GM12878 (cell line): ENCODE data around the gene THSD4. TPM values are rescaled to one million over a fixed set of nuclear protein-coding genes. Genes with fewer than 3 reads are reported as not detected.

Experiments
- ATAC-seq: fragments of 200-7000 bp; cut with Tn5 transposase; 3 replicates; pipeline ENCODE4 v1.9.1; 2020; ENCODE audit warnings: mild to moderate bottlenecking, moderate library complexity
- BruUV-seq: library from RNA; stranded (reverse); fragments of 400-500 nt; replicated peaks from 2 replicates; lab custom pipeline; 2021; lab: Mats Ljungman, UMichigan
- CTCF ChIA-PET: fragments of 300-600 bp; sonication (Branson Sonifier 250); formaldehyde crosslinking; extraction: SDS; loops from one replicate; lab custom pipeline; 2021; ENCODE audit warnings: inconsistent platforms; lab: Yijun Ruan, JAX
- POLR2A ChIA-PET: fragments of 350-600 bp; formaldehyde crosslinking; extraction: SDS; loops from one replicate; lab custom pipeline; 2021; ENCODE audit warnings: inconsistent platforms; lab: Charles Lee
- RAD21 ChIA-PET: fragments of 300-600 bp; sonication (Branson Sonifier 250); formaldehyde crosslinking; loops from one replicate; lab custom pipeline; 2023; ENCODE audit warnings: antibody characterized with exemption; ENCODE audit not compliant: unreplicated experiment; lab: Charles Lee
- SMC1A ChIA-PET: fragments of 300-600 bp; sonication (Branson Sonifier 250); formaldehyde crosslinking; loops from one replicate; lab custom pipeline; 2023; ENCODE audit not compliant: unreplicated experiment, uncharacterized antibody; lab: Charles Lee
- DNase-seq: peaks from one replicate; pipeline ENCODE4 v3.0.0-alpha.2; 2011; ENCODE audit warnings: low read depth, low spot score
- FAIRE-seq: peaks from 3 replicates; lab custom pipeline; 2011; peaks lifted over from hg19 to GRCh38; lab: Jason Lieb, UNC
- H2AFZ ChIP-seq: 2 replicates; pipeline ENCODE4 v1.6.0; 2011; ENCODE audit warnings: low read depth, low read length, control low read depth; ENCODE audit not compliant: control insufficient read depth
- H3K27ac ChIP-seq: 2 replicates; pipeline ENCODE4 v1.5.1; 2011; ENCODE audit warnings: control low read depth; ENCODE audit not compliant: control insufficient read depth, insufficient read depth
- H3K27me3 ChIP-seq, 2 experiments: replicated peaks in 1 of 2; 2 replicates each; pipeline versions ENCODE4 v1.6.0 to v1.6.1; 2011; ENCODE audit warnings: low read length in 1 of 2; ENCODE audit not compliant: control insufficient read depth in 2 of 2, insufficient read depth in 2 of 2
- H3K36me3 ChIP-seq, 2 experiments: 2 replicates each; pipeline ENCODE4 v1.5.1; 2011; ENCODE audit warnings: low read length in 1 of 2; ENCODE audit not compliant: control insufficient read depth in 2 of 2, insufficient read depth in 2 of 2
- H3K4me1 ChIP-seq: 2 replicates; pipeline ENCODE4 v1.6.1; 2011; ENCODE audit warnings: mild to moderate bottlenecking, low read length, moderate library complexity, mixed read lengths; ENCODE audit not compliant: control insufficient read depth, insufficient read depth
- H3K4me2 ChIP-seq: 2 replicates; pipeline ENCODE4 v1.6.0; 2011; ENCODE audit warnings: control low read depth; ENCODE audit not compliant: control insufficient read depth, insufficient read depth
- H3K4me3 ChIP-seq: fragments of 200-600 bp; sonication (generic); 2 replicates; pipeline ENCODE4 v1.5.1; 2016
- H3K79me2 ChIP-seq: 2 replicates; pipeline ENCODE4 v1.6.0; 2011; ENCODE audit warnings: low read length; ENCODE audit not compliant: control insufficient read depth, insufficient read depth
- H3K9ac ChIP-seq: 2 replicates; pipeline ENCODE4 v1.8.0; 2011; ENCODE audit warnings: low read length, control low read depth, mixed read lengths; ENCODE audit not compliant: control insufficient read depth, insufficient read depth
- H3K9me3 ChIP-seq: replicated peaks from 3 replicates; pipeline ENCODE4 v1.5.1; 2011; ENCODE audit warnings: mild to moderate bottlenecking, low read length; ENCODE audit not compliant: control insufficient read depth, insufficient read depth
- H4K20me1 ChIP-seq: 2 replicates; pipeline ENCODE4 v1.6.0; 2011; ENCODE audit not compliant: control insufficient read depth, insufficient read depth
- EED ChIP-seq: sonication (generic); IDR thresholded peaks from 2 replicates; pipeline ENCODE4 v1.6.1; 2016; ENCODE audit warnings: antibody characterized with exemption, low read depth
- IKZF2 ChIP-seq, 2 experiments: fragments of 450-650 bp; IDR thresholded peaks; 2 replicates each; pipeline ENCODE4 v1.6.1; 2017; ENCODE audit warnings: mild to moderate bottlenecking in 2 of 2, moderate library complexity in 2 of 2
- JUND ChIP-seq: IDR thresholded peaks from 2 replicates; pipeline ENCODE4 v1.6.1; 2012; ENCODE audit warnings: low read depth, mild to moderate bottlenecking, low read length, improper control_type of control experiment, moderate library complexity
- PBX3 ChIP-seq: IDR thresholded peaks from 2 replicates; pipeline ENCODE4 v1.6.1; 2011; ENCODE audit warnings: mild to moderate bottlenecking, low read depth, low read length, moderate library complexity; ENCODE audit not compliant: insufficient replicate concordance
- POLR2A ChIP-seq: IDR thresholded peaks from 2 replicates; pipeline ENCODE4 v1.6.1; 2011; ENCODE audit warnings: low read depth, mild to moderate bottlenecking, low read length
- ZBTB33 ChIP-seq: fragments of 450-650 bp; IDR thresholded peaks from 2 replicates; pipeline ENCODE4 v1.6.1; 2017; ENCODE audit warnings: mild to moderate bottlenecking
- ZNF207 ChIP-seq: fragments of 450-650 bp; IDR thresholded peaks from 2 replicates; pipeline ENCODE4 v1.6.1; 2014; ENCODE audit warnings: antibody characterized with exemption, mild to moderate bottlenecking, borderline replicate concordance
- ZNF274 ChIP-seq: IDR thresholded peaks from one replicate; pipeline ENCODE4 v1.8.0; 2011; ENCODE audit not compliant: insufficient read length, insufficient read depth
- in situ Hi-C: fragments of 300-500 bp; cut with MboI; formaldehyde crosslinking; loops from 9 replicates; pipeline ENCODE4 v1.14.3; 2018; ENCODE audit warnings: mixed read lengths
- intact Hi-C: fragments of 100-400 bp; cut with micrococcal nuclease; formaldehyde crosslinking; loops from one replicate; pipeline ENCODE4 v1.14.2; 2022; ENCODE audit not compliant: unreplicated experiment
- polyA plus RNA-seq, 11 experiments: library from polyadenylated mRNA; depleted of rRNA in 4 of 11; unstranded in 6 of 11; stranded (reverse) in 5 of 11; fragments of >200 nt; fragmentation: Nextera tagmentation in 4 of 11; fragmentation: Illumina TruSeq in 1 of 11; extraction: Ambion mirVana in 4 of 11; extraction: Trizol in 1 of 11; gene quantifications; 1 replicate in 1 of 11; 2 replicates in 10 of 11; pipeline versions ENCODE4 v1.2.1 to v1.2.3, GENCODE V29; 2011 to 2016; ENCODE audit warnings: inconsistent platforms in 2 of 11, missing spikeins in 2 of 11, low read depth in 1 of 11
- total RNA-seq, 4 experiments: library from RNA; depleted of rRNA in 3 of 4; stranded (reverse); fragments of >200 nt in 3 of 4; fragmentation: Illumina TruSeq in 1 of 4; extraction: Trizol in 1 of 4; gene quantifications; 2 replicates each; pipeline versions ENCODE4 v1.2.1 to v1.2.3, GENCODE V29; 2013 to 2021

Gene THSD4
- total and polyA plus RNA-seq, 10 of the 15 experiments (the other 5 are each of a cell fraction or from before 2014, with no cell fraction given): 0.04 to 0.13 (median 0.05) TPM; not detected in 7

GRCh38 chr15:71683411-71684274 lies 568.4 kb downstream of the THSD4 start (continued):
- no peak for TF ChIP-seq ZBTB33
- TF ChIP-seq JUND: no peak
- TF ChIP-seq EED: no peak
- TF ChIP-seq ZNF274: no peak
- no peak for TF ChIP-seq ZNF207

- no TSS peak for BruUV-seq
- TF ChIP-seq IKZF2 (IDR thresholded peaks at IDR 0.05) (no peak), POLR2A (no peak), PBX3 (no peak)
- Histone ChIP-seq H2AFZ (no peak overlapping the region), H3K9ac (no peak overlapping the region), H3K27ac (no peak overlapping the region), H4K20me1 (no peaks in the 10 kb centered on the region), H3K9me3 (no peaks in the 10 kb centered on the region; the same call in 2 of the 3 replicates), H3K4me3 (no peak overlapping the region), H3K79me2 (no peaks in the 10 kb centered on the region), H3K4me1 (no peaks in the 10 kb centered on the region), H3K4me2 (no peak overlapping the region), H3K27me3 (no peaks in the 10 kb centered on the region), H3K36me3 (no peaks in the 10 kb centered on the region)
- in situ Hi-C loops (no loop called here), intact Hi-C loops (no loop called here)
- no peak for FAIRE-seq
- ATAC-seq: no peak
- SMC1A ChIA-PET: no interaction called here
- CTCF ChIA-PET: no interaction called here
- DNase-seq: no peak
- POLR2A ChIA-PET: no interaction called here
- RAD21 ChIA-PET: no interaction called here
Measured at GRCh38 chr15:71685420-71685993, 570.2 kb downstream of the THSD4 start.
